ENCODE results near the gene PTPRJ. TPM values are rescaled to one million over a fixed set of nuclear protein-coding genes. Genes with fewer than 3 reads are reported as not detected.

Gene PTPRJ
- total and polyA plus RNA-seq, 3 donors from 2014 or later: 4.3 to 8.2 (median 6.6) TPM

GRCh38 chr11:48101044-48101733, 120.8 kb downstream of the PTPRJ start:
- WGBS, 2 donors: 81 to 85% methylated on average over 11 of the region's 11 CpGs
- H3K27ac ChIP-seq: no peak overlapping the region

DNA sequence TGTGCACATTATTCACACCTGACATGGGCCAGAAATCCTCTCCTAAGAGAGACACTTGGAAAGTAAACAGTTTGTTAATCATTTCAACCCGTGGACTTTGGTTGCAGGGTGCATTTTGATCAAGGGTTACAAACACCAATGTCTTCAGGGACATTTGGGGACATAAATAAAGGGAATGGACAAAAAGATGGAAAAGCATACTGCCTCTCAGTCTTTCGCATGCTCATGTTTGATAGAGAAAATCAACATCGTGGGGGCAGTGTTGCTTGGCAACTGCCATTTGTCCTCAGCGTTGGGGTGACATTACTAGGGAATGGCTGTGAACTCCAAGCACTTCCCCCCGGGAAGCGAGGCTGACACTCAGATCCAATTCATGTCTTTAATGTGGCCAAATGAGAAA, 121.6 kb downstream of the PTPRJ start:
- no peak for DNase-seq
- Histone ChIP-seq H3K4me1 (no peaks in the 10 kb centered on the region), H3K36me3 (ENCODE audit: low read depth, missing control alignments) (no peaks in the 10 kb centered on the region), H3K9me3 (no peaks in the 10 kb centered on the region), H3K4me3 (no peak overlapping the region), H3K27ac (no peak overlapping the region), H3K27me3 (no peaks in the 10 kb centered on the region)
- no peak for TF ChIP-seq POLR2A (IDR thresholded peaks at IDR 0.05)
- TF ChIP-seq, protein P1, sequence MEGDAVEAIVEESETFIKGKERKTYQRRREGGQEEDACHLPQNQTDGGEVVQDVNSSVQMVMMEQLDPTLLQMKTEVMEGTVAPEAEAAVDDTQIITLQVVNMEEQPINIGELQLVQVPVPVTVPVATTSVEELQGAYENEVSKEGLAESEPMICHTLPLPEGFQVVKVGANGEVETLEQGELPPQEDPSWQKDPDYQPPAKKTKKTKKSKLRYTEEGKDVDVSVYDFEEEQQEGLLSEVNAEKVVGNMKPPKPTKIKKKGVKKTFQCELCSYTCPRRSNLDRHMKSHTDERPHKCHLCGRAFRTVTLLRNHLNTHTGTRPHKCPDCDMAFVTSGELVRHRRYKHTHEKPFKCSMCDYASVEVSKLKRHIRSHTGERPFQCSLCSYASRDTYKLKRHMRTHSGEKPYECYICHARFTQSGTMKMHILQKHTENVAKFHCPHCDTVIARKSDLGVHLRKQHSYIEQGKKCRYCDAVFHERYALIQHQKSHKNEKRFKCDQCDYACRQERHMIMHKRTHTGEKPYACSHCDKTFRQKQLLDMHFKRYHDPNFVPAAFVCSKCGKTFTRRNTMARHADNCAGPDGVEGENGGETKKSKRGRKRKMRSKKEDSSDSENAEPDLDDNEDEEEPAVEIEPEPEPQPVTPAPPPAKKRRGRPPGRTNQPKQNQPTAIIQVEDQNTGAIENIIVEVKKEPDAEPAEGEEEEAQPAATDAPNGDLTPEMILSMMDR (IDR thresholded peaks at IDR 0.05): no peak
- 59 to 74% methylated on average over 6 of the region's 6 CpGs for WGBS, 2 donors
- intact Hi-C loops (cut with DNase I; ENCODE audit: low total_unique reads): no loop called here

More at GRCh38 chr11:48101044-48101733, 120.8 kb downstream of the PTPRJ start:
- DNase-seq: no peak
- Histone ChIP-seq H3K4me1 (no peaks in the 10 kb centered on the region), H3K36me3 (ENCODE audit: low read depth, missing control alignments) (no peaks in the 10 kb centered on the region), H3K27me3 (no peaks in the 10 kb centered on the region), H3K4me3 (no peak overlapping the region), H3K9me3 (no peaks in the 10 kb centered on the region)
- TF ChIP-seq, protein P1 (IDR thresholded peaks at IDR 0.05): no peak
- TF ChIP-seq POLR2A (IDR thresholded peaks at IDR 0.05): no peak
- intact Hi-C loops (cut with DNase I; ENCODE audit: low total_unique reads): no loop called here

- DNase-seq: no peak
- no peak for TF ChIP-seq POLR2A (IDR thresholded peaks at IDR 0.05)
- TF ChIP-seq, protein P1 (IDR thresholded peaks at IDR 0.05): no peak
- Histone ChIP-seq H3K27ac (no peak overlapping the region), H3K27me3 (no peaks in the 10 kb centered on the region), H3K36me3 (ENCODE audit: low read depth, missing control alignments) (no peaks in the 10 kb centered on the region), H3K9me3 (no peaks in the 10 kb centered on the region), H3K4me1 (no peaks in the 10 kb centered on the region), H3K4me3 (no peak overlapping the region)
- 75 to 76% methylated on average over 12 of the region's 12 CpGs for WGBS, 2 donors
- intact Hi-C loops (cut with DNase I; ENCODE audit: low total_unique reads): no loop called here
These were observed 123.5 kb downstream of the PTPRJ start for GRCh38 chr11:48103621-48104567.

- no peak overlapping the region for H3K4me3 ChIP-seq
- no peak for DNase-seq
- H3K9me3 ChIP-seq: no peaks in the 10 kb centered on the region
- peaks cover 2% of the 10 kb centered on the region for H3K4me1 ChIP-seq
- no peak overlapping the region for H3K27ac ChIP-seq
- intact Hi-C loops (cut with DNase I; ENCODE audit: low total_unique reads): no loop called here
- no peaks in the 10 kb centered on the region for H3K27me3 ChIP-seq
- 73 to 83% methylated on average over 3 of the region's 3 CpGs for WGBS, 2 donors
- TF ChIP-seq POLR2A (IDR thresholded peaks at IDR 0.05): no peak
- TF ChIP-seq, protein P1 (IDR thresholded peaks at IDR 0.05): no peak
- no peaks in the 10 kb centered on the region for H3K36me3 ChIP-seq (ENCODE audit: low read depth, missing control alignments)
These were observed 124.2 kb downstream of the PTPRJ start for GRCh38 chr11:48104568-48104924.
